Endodermal cell (in vitro differentiated cells): ENCODE measurements around the gene PDE3A. TPM values are rescaled to one million over a fixed set of nuclear protein-coding genes. Genes with fewer than 3 reads are reported as not detected.

Source experiments
- DNase-seq: peaks from one replicate; pipeline ENCODE4 v3.0.0-alpha.2; 2017
- H3K27ac ChIP-seq: 2 replicates; pipeline ENCODE4 v1.5.1; 2013; ENCODE audit warnings: mild to moderate bottlenecking, low read depth, low read length, moderate library complexity
- H3K27me3 ChIP-seq: 2 replicates; pipeline ENCODE4 v1.6.1; 2013; ENCODE audit warnings: mild to moderate bottlenecking, low read length, moderate library complexity; ENCODE audit not compliant: insufficient read depth, control insufficient read depth, poor library complexity, severe bottlenecking
- H3K36me3 ChIP-seq: 2 replicates; pipeline ENCODE4 v1.7.0; 2013; ENCODE audit warnings: mild to moderate bottlenecking, low read length, moderate library complexity; ENCODE audit not compliant: control insufficient read depth, insufficient read depth
- H3K4me1 ChIP-seq: one replicate; pipeline ENCODE4 v1.7.0; 2013; ENCODE audit warnings: low read length; ENCODE audit not compliant: control insufficient read depth, insufficient read depth
- H3K4me3 ChIP-seq: 2 replicates; pipeline ENCODE4 v1.5.1; 2013; ENCODE audit warnings: mild to moderate bottlenecking, low read length, moderate library complexity
- H3K9ac ChIP-seq: 2 replicates; pipeline ENCODE4 v1.6.1; 2013; ENCODE audit warnings: mild to moderate bottlenecking, low read length, moderate library complexity; ENCODE audit not compliant: poor library complexity, severe bottlenecking; ENCODE audit errors: extremely low read depth
- H3K9me3 ChIP-seq: 2 replicates; pipeline ENCODE4 v1.6.1; 2013; ENCODE audit warnings: mild to moderate bottlenecking, low read length, moderate library complexity; ENCODE audit not compliant: control insufficient read depth
- H3K27ac Mint-ChIP-seq: 2 replicates; pipeline ENCODE4 v1.8.0; 2020; ENCODE audit warnings: mixed read lengths
- H3K27me3 Mint-ChIP-seq: 2 replicates; pipeline ENCODE4 v1.8.0; 2021; ENCODE audit warnings: mild to moderate bottlenecking, mixed read lengths; ENCODE audit not compliant: insufficient read depth
- H3K36me3 Mint-ChIP-seq: 2 replicates; pipeline ENCODE4 v1.8.0; 2020; ENCODE audit warnings: low read depth, mixed read lengths
- H3K4me1 Mint-ChIP-seq: 2 replicates; pipeline ENCODE4 v1.8.0; 2020; ENCODE audit warnings: mixed read lengths
- H3K4me3 Mint-ChIP-seq: 2 replicates; pipeline ENCODE4 v1.8.0; 2020; ENCODE audit warnings: mild to moderate bottlenecking, moderate library complexity, mixed read lengths
- H3K9me3 Mint-ChIP-seq: 2 replicates; pipeline ENCODE4 v1.8.0; 2020; ENCODE audit warnings: mild to moderate bottlenecking, mixed read lengths
- WGBS, 2 experiments: methylation state at CpG; one replicate each; pipeline versions ENCODE4 v1.1.5 to v1.1.7; 2013; ENCODE audit warnings: missing lambda C conversion rate in 2 of 2, mixed read lengths in 1 of 2; ENCODE audit not compliant: insufficient coverage in 1 of 2, insufficient read length in 1 of 2; 5-methylcytosine and 5-hydroxymethylcytosine counted together
- total RNA-seq, 2 donors: library from RNA; stranded (reverse); fragmentation: NEBNext Ultra II Directional in 1 of 2; extraction: Animal tissue kit (Norgen Biotek cat#: 25700) in 1 of 2; gene quantifications; 2 replicates in 1 of 2; 3 replicates in 1 of 2; pipeline ENCODE4 v1.2.1, GENCODE V29; 2021
- TF ChIP-seq, protein P1 (sequence below): fragments of 200-600 bp; sonication (generic); conservative IDR thresholded peaks from 2 replicates; pipeline ENCODE4 v1.5.0; 2021; ENCODE audit warnings: antibody characterized with exemption, mild to moderate bottlenecking

The PDE3A gene
- total RNA-seq, 2 donors from 2014 or later = 0.62 to 1.8 TPM

DNA sequence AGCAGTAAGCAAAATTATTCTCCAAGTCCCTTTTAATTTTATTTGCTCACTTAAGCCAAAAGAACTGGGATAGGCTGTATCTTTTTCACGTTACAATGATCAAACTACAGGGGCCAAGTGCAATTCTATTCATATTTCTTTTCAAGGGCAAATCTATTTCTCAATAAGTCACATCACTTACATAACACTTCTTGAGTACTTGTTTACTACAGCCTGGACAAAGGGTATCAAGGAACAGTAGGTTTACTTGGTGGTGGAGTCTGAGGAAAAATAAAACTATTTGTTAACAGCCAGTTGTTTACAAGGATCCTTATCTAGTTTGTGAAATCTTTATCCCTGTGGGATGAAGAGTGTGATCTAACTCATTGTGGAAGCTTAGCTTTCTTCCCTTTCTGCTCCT lies 72.1 kb downstream of the PDE3A start:
- Mint-ChIP-seq H3K27ac (no peak overlapping the region), H3K4me3 (no peak overlapping the region)
- TF ChIP-seq, protein P1, sequence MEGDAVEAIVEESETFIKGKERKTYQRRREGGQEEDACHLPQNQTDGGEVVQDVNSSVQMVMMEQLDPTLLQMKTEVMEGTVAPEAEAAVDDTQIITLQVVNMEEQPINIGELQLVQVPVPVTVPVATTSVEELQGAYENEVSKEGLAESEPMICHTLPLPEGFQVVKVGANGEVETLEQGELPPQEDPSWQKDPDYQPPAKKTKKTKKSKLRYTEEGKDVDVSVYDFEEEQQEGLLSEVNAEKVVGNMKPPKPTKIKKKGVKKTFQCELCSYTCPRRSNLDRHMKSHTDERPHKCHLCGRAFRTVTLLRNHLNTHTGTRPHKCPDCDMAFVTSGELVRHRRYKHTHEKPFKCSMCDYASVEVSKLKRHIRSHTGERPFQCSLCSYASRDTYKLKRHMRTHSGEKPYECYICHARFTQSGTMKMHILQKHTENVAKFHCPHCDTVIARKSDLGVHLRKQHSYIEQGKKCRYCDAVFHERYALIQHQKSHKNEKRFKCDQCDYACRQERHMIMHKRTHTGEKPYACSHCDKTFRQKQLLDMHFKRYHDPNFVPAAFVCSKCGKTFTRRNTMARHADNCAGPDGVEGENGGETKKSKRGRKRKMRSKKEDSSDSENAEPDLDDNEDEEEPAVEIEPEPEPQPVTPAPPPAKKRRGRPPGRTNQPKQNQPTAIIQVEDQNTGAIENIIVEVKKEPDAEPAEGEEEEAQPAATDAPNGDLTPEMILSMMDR = no peak

DNA sequence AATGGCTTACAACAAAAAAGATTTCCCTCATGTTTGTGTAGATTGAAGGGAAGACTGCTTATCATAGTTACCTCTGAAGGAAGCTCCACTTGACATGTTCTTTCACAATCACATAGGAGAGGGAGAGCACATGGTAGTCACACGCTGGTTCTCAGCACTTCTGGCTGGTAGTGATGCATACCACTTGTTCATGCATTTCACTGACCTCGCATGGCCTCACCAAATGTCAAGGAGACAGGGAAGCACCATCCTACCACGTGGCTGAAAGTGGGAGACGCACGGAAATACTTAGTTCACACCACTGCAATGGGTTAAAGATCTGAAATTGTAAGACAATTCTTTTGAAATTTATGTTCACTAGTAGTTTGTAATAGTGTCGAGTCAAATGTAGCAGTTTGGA lies 74.0 kb downstream of the PDE3A start:
- Mint-ChIP-seq H3K9me3 (no peaks in the 10 kb centered on the region), H3K4me3 (no peak overlapping the region), H3K36me3 (no peaks in the 10 kb centered on the region), H3K4me1 (peaks cover 33% of the 10 kb centered on the region), H3K27ac (no peak overlapping the region), H3K27me3 (no peaks in the 10 kb centered on the region)
- TF ChIP-seq, protein P1 = no peak
- DNase-seq = no peak
- H3K27ac ChIP-seq = no peak overlapping the region
- no peaks in the 10 kb centered on the region for H3K36me3 ChIP-seq
- no peak overlapping the region for H3K4me3 ChIP-seq
- 71 to 76% methylated on average over 5 to 6 of the region's 6 CpGs for WGBS, 2 experiments
- H3K4me1 ChIP-seq = peaks cover 7% of the 10 kb centered on the region
- no peaks in the 10 kb centered on the region for H3K9me3 ChIP-seq
- no peak overlapping the region for H3K9ac ChIP-seq
- no peaks in the 10 kb centered on the region for H3K27me3 ChIP-seq

More for the DNA sequence above, 72.1 kb downstream of the PDE3A start:
- H3K36me3 Mint-ChIP-seq = no peaks in the 10 kb centered on the region
- Histone ChIP-seq H3K9me3 (no peaks in the 10 kb centered on the region), H3K4me1 (peaks cover 4% of the 10 kb centered on the region), H3K9ac (no peak overlapping the region), H3K36me3 (no peaks in the 10 kb centered on the region), H3K4me3 (no peak overlapping the region), H3K27ac (no peak overlapping the region), H3K27me3 (no peaks in the 10 kb centered on the region)
- H3K9me3 Mint-ChIP-seq = no peaks in the 10 kb centered on the region
- no peak for DNase-seq
- 86% methylated on average over 1 of the region's 1 CpG; no CpG with 5 or more reads in 1 of the 2 experiments for WGBS, 2 experiments
- no peaks in the 10 kb centered on the region for H3K27me3 Mint-ChIP-seq
- H3K4me1 Mint-ChIP-seq = peaks cover 36% of the 10 kb centered on the region

DNA sequence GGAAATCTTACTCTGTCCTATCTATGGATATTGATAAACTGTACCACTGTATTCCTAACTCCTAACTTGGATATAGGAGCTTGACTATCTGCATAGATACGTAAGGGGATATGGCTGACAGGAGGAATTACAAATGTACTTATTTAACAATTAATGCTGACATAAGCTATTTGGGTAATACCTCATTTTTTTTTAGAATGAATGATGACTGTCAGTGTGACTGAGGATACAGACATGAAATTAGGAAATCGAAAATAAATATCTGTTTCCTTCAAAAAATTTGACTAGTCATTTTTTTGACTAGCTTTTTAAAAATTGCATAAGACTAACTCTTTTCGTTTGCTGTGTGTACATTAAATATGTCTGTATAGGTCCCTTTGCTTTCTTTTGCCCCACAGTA lies 74.9 kb downstream of the PDE3A start:
- H3K36me3 ChIP-seq = no peaks in the 10 kb centered on the region
- H3K36me3 Mint-ChIP-seq = no peaks in the 10 kb centered on the region
- no peak overlapping the region for H3K27ac Mint-ChIP-seq
- no peaks in the 10 kb centered on the region for H3K27me3 Mint-ChIP-seq
- no peaks in the 10 kb centered on the region for H3K9me3 ChIP-seq
- H3K4me1 ChIP-seq = peaks cover 3% of the 10 kb centered on the region
- no peaks in the 10 kb centered on the region for H3K9me3 Mint-ChIP-seq
- peaks cover 32% of the 10 kb centered on the region for H3K4me1 Mint-ChIP-seq
- H3K4me3 Mint-ChIP-seq = no peak overlapping the region
- H3K9ac ChIP-seq = no peak overlapping the region
- H3K27ac ChIP-seq = no peak overlapping the region
- WGBS, 2 experiments = 85 to 100% methylated on average over 1 to 3 of the region's 3 CpGs
- no peak overlapping the region for H3K4me3 ChIP-seq
- DNase-seq = no peak
- TF ChIP-seq, protein P1 = no peak
- H3K27me3 ChIP-seq = no peaks in the 10 kb centered on the region
